ENCODE data around the gene CSTB.
A peak's percentile ranks its signal among the peaks of the same experiment; 100 is the strongest.

Gene CSTB

DNA sequence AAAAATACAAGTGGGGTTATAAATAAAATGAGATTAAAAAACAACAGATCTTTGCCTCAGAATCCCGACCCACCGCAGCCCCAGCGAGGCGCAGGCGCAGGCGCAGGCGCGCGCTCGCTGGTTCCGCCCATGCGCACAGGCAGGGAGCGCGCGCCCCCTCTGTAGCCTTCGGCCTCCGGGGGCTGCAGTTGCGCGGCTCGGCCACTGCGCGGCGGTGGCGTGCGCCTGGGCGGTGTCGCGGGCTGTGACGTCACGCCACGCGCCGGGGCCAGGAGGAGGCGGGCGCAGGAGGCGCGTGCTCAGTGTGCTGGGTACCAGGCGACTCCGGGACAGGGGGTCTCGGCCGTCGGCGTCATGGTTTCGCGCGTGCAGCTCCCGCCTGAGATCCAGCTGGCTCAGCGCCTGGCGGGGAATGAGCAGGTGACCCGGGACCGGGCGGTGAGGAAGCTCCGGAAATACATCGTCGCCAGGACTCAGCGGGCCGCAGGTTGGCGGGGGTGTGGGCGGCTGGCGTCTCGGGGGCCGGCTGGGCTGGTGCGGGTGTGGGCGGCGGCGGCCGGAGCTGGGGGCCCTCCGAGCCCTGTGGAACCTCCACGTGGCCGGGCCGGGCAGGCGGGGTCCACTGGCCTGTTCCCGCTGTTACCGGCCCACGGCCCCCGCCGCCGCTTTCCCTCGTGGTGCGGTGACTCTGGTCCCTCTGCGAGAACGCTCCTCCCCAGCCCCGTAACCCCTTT, 13.3 kb upstream of the CSTB start, which contains the start of gene RRP1:
RRP1 (plus strand) TSS at position 302 of the 734 bp plus-strand sequence; CDS start at position 355, 53 bp downstream.
- DNase-seq: peak; percentile 98

DNA sequence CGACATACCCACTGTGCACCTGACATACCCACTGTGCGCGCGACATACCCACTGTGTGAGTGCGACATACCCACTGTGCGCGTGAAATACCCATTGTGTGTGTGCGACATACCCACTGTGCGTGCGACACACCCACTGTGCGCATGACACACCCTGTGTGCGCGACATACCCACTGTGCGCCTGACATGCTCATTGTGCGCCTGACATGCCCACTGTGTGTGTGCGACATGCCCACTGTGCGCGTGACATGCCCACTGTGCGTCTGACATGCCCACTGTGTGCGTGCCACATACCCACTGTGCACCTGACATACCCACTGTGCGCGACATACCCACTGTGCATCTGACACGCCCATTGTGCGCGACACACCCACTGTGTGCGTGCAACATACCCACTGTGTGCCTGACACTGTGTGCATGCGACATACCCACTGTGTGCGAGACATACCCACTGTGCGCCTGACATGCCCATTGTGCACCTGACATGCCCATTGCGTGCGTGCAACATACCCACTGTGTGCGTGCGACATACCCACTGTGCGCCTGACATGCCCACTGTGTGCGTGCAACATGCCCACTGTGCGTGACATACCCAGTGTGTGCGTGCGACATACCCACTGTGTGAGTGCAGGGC, 10.8 kb upstream of the CSTB start:
- no peak for DNase-seq

DNA sequence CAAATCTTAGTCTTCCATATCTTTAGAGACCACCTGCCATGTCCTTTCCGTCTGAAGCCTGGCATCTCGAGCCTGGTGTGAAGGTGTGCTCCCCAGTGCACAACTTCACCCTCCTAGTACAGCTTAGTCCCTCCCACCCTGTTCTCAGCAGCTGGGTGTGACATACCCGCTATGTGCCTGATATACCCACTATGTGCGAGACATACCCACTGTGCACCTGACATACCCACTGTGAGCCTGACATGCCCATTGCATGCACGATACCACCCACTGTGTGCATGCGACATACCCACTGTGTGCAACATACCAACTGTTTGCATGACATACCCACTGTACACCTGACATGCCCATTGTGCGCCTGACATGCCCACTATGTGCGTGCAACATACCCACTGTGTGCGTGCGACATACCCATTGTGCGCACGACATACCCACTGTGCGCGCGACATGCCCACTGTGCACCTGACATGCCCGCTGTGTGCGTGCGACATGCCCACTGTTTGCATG, 10.2 kb upstream of the CSTB start:
- DNase-seq: no peak

DNA sequence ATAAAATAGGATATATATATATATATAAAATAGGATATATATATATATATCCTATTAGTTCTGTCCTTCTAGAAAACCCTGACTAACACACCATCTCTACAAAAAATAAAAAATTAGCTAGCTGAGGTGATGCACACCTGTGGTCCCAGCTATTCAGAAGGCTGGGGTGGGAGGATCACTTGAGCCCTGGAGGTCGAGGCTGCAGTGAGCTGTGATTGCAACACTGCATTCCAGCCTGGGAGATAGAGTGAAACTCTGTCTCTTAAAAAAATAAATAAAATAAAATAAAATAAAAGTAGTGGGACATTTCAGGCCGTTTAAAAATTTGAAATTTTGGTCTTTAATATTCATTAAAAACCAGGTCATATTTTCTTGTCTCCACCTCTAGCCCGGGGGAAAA, 9.0 kb upstream of the CSTB start:
- DNase-seq: no peak

DNA sequence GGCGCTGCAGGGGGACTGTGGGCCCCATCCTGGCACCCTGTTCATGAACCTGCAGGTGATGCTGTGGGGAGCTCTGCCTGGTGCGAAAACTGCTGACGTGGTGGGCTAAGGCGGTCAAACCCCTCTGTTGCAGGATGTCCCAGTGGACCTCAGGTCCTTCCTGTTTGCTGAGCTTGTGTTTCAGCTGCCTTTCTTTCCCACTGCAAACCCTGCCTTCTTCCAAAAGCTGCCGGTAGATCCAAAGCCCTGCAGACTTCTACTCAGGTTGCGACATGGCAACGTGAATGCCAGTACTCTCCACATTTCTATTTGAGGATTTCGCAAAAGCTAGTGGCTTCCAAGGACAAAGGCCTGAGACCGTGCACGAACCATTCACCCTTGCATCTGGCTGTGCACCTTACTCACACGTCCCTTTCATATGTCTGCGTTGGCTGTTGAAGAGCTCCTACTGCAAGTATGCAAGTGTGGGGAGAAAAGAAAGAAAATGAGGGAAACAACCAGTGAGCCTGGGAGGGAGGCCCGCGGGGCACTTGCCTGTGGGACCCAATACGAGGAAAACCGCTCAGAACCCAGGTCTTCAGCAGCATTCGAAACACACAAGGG, 7.1 kb upstream of the CSTB start:
- DNase-seq: no peak

DNA sequence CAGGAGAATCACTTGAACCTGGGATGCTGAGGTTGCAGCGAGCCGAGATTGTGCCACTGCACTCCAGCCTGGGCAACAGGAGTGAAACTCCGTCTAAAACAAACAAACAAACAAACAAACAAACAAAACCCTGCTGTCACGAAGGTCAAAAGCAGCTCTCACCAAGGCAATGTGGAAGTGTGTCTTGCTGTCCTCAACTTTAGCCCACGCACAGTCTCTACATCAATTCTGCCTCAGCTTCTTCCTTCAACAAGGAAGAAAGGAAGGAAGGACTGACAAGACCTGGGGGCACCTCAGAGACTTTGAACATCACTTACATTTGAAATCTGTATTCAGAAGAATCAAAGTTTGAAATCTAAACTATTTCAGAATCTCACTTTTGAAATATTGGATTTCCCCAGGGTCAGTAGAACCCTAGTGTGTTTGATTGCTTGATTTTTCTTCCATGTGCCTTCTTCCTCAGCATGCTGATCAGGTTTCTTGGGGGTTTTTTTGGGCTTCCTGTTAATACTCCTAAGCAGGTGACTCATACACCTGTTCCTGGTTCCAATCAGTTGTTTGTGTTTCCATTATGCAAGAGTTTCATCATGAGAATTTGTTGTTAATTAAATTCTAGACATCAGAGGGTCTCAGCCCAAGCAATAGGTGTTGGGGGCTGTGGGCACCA, 6.5 kb upstream of the CSTB start:
- no peak for DNase-seq

DNA sequence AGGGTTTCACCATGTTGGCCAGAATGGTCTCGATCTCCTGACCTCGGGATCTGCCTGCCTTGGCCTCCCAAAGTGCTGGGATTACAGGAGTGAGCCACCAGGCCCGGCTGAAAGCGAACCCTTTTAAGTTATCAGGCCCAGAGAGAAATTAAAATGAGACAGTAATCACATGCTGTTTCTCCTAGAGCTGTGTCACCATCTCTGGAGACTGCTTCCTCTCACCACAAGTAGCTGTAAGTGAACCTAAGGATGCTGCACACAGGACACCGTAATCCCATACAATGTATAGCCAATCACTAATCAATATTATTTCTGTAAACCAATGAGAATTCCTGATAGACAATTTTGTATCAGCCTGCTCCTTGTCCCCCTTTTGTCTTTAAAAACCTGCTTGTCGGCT, 5.7 kb upstream of the CSTB start:
- DNase-seq: no peak

DNA sequence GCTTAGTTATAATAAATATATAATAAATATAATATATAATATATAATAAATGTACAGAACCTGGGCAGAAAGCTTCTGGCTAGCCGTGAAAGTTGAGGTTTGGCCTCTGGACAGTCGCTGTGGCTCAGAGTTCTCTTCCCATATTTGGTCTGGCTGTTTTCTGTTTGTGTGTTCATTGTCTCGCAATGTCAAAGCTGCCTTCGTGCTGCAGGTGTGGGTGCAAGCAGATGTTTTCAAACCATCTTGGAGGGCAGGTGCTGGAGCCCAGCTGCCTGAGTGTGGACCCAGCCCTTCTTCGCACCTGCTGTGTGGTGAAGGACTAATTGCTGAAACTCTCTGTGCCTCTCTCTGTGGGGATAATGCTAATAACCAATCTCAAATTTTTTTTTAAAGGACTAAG, 3.6 kb upstream of the CSTB start:
- DNase-seq: no peak

DNA sequence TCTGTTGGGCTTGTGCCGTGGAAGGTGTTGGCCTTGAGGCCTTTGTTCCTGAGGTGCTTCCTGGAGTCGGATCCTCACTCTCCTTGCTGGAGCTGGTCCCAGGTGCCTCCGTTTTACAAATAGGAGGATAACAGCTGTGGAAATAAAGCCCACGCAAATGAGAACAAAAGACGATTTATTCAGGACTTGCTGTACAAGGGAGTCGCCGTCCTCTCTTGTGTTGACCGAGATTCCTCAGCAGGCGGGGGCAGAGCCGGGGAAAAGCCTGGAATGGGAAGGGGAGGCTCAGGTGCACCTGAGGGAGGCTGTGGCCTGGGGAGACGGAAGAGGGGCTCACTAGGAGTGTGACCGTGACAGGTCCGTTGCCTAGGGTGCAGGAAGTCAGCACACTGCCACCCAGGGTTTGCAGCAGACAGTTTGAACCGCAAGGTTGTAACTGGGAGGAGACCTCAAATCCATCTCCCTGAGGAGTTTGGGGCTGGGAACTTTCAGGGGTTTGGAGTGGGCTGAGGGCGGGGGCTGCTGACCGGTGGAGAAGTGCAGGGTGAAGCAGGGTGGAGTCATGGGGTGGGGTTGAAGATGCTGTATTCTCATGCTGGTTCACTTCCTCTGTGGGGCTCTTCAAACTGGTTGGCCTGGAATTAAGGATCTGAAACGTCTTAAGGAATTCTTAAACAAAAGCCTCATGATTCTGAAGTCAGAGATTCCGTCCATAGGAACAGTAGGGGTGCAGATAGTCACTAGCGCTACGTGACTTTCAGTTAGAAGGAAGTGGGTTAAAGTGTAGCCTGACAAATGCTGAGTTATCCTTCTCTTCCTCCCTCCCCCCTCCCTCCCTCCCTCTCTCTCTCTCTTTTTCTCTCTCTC, 2.6 kb upstream of the CSTB start:
- no peak for DNase-seq

DNA sequence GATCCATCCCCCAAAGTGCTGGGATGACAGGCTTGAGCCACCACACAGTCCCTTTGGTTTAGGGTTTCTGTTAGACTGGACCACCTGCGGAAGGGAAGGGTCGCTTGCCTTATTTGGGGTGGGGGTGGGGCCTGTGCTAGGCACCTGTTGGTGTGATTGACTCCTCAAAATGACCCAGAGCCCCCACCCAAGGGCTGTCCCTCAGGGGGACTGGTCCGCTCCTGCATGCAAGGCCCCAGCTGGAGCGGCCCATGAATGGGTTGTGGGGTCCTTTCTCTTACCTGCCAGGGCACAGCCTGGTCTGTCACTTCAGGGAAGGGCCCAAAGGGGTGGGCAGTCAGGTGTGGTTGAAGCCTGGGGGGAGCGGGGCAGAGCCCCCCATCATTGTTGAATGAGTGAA, 1.8 kb upstream of the CSTB start:
- no peak for DNase-seq

DNA sequence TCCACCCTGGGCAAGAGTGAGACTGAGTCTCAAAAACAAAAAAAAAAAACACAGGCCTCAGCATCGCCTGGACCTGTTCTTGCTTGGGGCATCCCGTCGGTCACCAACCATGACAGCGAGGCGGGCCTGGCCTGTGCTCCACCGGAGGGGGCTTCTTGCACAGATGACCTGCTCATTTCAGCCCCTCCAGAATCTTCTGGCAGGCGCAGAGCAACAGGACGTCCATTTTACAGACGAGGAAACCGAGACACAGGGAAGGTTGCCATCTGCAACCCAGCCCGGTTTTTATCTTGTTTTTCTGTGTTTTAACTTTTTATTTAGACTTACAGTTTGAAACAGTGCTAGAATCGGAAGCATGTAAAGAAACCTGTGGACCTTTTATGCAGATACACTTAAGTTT, 918 bp downstream of the CSTB start:
- no peak for DNase-seq

DNA sequence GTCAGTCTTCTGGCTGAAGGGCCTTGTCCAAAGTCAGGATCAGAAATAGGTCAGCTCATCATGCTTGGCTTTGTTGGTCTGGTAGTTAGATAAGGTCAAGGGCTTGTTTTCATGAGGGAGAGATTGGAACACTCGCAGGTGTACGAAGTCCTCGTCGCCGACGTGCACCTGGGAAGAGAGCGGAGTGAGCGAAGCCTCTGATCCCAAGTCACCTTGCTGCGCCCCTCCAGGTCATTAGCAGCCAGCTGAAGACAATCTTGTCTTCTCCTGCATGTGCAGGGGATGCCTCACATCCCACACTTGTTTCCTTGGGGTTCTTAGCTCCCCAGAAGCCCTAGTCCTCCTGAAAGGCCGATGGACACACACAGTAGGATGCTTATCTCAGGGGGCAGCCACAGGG, 1.9 kb downstream of the CSTB start:
- DNase-seq: no peak

DNA sequence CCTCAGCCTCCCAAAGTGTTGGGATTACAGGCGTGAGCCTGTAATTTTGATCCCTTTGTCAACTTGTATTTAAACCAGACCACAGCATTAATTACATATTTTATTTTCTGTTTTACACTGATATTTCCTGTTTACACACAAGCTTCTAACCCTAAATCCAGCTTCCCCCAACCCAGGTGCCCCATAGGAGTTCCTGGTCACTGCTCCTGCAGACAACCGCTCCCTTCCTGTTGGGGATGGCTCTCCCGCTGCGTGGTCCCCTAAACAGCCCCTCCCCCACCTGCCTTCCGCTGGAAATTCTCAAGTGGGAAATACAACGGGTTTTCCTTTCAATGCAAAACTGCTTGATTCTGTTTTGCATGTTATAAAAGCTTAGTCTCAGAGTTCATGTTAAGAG, 3.7 kb downstream of the CSTB start:
- DNase-seq: no peak

DNA sequence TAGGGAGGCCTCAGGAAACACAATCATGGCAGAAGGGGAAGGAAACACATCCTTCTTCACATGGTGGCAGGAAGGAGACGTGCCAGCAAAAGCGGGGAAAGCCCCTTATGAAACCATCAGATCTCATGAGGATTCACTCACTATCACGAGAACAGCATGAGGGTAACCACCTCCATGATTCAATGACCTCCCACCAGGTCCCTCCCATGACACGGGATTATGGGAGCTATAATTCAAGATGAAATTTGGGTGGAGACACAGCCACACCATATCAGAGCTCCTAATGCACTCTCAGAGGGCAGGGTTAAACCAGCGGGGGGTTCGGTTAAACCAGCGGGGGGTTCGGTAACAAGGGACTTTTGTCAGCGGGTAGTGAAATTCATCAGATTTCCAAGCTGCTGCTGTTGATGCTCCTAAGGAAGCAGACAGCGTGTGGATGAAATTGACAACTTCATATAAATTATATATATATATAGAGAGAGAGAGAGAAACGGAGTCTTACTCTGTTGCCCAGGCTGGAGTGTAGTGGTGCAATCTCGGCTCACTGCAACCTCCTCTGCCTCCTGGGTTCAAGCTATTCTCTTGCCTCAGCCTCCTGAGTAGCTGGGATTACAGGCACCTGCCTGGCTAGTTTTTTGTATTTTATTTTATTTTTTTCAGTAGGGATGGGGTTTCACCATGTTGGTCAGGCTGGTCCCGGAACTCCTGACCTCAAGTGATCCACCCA, 4.2 kb downstream of the CSTB start:
- DNase-seq: no peak

DNA sequence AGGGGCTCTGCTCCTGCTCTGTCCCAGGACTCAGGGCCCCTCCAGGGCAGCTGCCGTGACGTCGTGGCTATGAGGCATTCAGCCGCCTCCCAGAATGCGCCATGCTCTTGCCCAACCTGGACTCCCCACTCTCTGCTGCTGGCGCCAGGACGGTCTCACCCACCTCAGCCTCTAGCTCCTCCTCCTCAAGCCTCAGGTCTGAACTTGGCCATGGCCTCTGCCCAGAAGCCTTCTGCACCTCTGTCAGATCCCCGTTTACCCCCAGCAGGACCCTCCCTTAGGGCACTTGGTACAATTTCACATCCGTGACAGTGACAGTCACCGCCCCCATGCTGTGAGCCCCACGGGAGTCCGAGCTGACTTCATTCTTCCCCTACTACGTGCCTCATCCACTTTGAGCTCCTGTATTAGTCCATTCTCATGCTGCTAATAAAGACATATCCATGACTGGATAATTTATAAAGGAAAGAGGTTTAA, 4.9 kb downstream of the CSTB start:
- no peak for DNase-seq

DNA sequence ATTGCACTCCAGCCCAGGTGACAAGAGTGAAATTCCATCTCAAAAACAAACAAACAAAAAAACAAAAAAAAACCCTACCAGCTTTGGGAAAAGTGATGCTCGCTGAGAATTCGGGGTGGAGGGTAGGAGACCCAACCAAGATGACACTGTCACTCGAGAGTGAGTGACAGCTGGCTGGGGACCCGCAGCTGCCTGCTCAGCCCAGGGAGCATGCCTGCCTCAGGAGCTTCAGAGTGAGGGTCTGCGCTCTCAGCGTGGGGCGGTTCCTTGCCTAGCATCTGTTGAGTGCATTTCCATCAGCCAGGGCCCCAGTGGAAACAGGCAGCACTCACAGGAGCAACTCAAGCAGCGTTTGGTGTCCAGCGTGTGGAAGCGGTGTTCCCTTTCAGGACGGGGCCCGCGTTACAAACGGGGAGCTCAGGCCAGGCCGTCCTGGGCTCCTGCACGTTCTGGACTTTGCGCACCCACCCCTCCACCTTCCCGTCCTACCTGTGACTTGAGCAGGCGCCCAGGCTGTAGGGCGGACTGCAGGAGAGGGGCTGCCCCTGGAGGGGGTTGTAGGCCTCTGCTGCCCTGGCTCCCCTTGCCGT, 5.9 kb downstream of the CSTB start:
- DNase-seq: no peak

DNA sequence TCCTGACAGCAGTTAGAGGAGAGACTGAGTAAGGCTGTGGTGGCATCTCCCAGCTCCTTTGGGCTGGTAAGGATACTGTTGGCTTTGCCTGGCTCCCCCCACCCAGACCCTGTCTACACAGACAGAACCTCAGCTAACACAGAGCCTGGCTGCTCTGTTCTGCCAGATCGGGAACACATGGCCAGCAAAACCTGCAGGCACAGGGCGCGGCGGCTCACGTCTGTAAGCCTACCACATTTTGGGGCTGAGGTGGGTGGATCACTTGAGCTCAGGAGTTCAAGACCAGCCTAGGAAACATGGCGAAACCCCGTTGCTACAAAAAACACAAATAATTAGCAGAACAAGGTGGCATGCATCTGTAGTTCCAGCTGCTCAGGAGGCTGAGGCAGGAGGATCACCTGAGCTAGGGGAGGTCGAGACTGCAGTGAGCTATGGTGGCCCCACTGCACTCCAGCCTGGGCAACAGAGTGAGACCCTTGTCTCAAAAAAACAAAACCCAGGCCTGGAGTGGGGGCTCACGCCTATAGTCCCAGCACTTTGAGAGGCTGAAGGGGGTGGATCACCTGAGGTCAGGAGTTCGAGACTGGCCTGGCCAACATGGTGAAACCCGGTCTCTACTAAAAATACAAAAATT, 6.7 kb downstream of the CSTB start:
- DNase-seq: no peak

DNA sequence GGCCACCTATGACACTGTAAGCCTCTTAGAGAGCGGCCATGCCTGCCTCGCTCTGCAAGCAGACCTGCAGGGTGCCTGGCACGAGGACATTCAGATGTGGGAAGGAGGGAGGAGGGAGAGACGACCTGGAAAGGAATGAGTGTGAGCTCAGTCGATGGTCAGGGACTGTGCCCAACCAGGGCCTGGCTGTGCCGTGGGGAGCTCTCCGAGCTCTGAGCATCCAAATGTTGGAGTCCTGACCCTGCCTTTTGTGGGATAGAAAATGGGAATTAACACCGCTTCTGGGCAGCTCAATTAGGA, 7.3 kb downstream of the CSTB start:
- no peak for DNase-seq

DNA sequence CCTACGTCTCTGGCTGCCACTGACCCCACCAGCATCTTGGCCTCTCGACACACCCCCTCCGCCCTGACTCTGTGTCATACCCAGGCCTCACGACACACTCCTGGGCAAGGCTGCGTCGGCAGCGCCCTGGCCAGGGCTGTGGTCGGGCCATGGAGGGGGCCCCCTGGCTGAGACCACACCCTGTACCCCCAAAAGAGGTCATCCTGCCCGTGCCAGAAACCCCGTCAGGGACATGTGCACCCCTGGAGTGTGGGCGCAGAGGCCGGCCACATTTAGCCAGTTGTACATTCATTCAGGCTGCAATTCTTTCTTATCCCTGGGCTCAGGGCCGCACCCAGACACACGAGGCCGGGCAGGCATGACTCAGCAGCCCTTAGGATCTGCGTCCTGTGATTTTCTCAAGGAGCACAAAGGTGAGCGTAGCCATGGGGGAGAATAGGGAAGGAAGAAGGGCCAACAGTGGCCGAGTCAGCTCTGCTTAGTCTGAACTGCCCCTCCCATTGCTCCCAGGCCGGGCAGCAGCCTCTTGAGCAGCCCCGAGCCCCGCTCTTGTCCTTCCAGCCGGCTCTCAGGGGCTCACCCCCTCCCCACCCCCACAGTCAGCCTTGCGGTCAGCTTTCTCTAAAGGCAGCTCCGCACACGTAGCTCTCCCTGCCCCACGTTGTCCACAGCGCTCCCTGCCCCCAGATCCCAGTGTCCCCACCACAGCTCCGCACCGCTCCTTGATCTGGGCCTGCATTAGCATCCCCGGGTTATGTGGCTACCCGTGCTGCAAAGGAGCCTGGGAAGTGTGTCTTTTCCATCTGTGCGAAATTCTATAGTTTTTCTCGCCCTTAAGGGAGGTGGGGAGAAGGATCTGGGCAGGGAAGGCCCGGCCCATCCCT, 7.9 kb downstream of the CSTB start:
- DNase-seq: no peak

DNA sequence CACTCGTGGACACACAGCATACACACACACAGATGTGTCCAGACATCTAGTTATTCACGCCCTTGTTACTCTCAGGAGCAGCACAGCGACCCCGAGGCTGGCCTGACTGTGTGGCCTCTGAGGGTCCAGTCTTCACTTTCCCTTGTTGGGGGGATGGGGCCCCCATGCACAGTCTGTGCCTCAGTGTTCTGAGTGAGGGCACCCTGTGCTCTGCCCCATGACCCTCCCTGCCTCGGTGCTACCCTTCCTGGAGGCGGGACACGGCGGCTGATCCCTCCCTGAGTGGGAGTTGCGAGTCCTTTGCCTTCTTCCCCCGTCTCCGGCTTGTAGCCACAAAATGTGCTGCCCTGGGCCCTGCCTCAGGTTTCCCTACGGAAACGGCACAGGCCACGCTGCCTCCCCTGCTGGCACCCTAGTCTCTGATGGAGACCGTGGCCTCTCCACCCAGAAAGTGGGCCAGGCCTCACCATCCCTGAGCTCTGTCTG, 8.6 kb downstream of the CSTB start:
- DNase-seq: no peak
